ENCODE data around the gene SYNDIG1L.

DNA sequence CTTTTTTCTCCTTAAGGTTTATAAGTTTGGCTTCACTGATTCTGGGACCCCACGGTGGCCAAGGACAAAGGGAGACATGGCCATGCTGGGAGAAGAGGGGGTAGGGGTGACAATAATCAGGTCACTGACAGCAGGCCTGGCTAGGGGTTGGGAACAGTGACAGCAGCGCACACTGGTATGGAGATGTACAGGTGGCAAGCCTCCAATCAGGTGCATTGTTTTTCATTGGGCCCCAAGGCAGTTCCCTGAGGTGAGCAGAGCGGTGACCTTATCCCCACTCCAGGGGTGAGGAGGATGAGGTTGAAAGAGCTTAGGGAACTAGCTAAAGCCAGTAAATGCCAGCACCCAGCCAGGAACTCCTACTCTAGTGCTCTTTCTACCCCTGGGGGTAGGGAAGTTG, 1.4 kb downstream of the SYNDIG1L start:
- TF ChIP-seq MXI1 (IDR thresholded peaks at IDR 0.05; ENCODE audit: low read depth, low read length) (no peak), EP300 (IDR thresholded peaks at IDR 0.05; ENCODE audit: low read length) (no peak), NR2C2 (CRISPR knock-in tag; IDR thresholded peaks at IDR 0.05) (no peak), NR2C2 (tag; IDR thresholded peaks at IDR 0.05) (no peak), TAF15 (IDR thresholded peaks at IDR 0.05; ENCODE audit: low read depth, low read length) (no peak), ZNF318 (IDR thresholded peaks at IDR 0.05; ENCODE audit: borderline replicate concordance in 1 of 2, low read depth in 1 of 2) (no peak), CEBPG (CRISPR knock-in tag; IDR thresholded peaks at IDR 0.05) (no peak), CEBPG (tag; conservative IDR thresholded peaks at IDR 0.05 in 1 of 2, IDR thresholded peaks at IDR 0.05 in 1 of 2) (no peak), FOXP1 (CRISPR knock-in tag; IDR thresholded peaks at IDR 0.05) (no peak), PCBP2 (IDR thresholded peaks at IDR 0.05; ENCODE audit: low read depth, low read length, poor library complexity, severe bottlenecking) (no peak), ZNF407 (IDR thresholded peaks at IDR 0.05; ENCODE audit: low read depth) (no peak), ARHGAP35 (IDR thresholded peaks at IDR 0.05; ENCODE audit: partially characterized antibody) (no peak)
- TF ChIP-seq, protein P1, sequence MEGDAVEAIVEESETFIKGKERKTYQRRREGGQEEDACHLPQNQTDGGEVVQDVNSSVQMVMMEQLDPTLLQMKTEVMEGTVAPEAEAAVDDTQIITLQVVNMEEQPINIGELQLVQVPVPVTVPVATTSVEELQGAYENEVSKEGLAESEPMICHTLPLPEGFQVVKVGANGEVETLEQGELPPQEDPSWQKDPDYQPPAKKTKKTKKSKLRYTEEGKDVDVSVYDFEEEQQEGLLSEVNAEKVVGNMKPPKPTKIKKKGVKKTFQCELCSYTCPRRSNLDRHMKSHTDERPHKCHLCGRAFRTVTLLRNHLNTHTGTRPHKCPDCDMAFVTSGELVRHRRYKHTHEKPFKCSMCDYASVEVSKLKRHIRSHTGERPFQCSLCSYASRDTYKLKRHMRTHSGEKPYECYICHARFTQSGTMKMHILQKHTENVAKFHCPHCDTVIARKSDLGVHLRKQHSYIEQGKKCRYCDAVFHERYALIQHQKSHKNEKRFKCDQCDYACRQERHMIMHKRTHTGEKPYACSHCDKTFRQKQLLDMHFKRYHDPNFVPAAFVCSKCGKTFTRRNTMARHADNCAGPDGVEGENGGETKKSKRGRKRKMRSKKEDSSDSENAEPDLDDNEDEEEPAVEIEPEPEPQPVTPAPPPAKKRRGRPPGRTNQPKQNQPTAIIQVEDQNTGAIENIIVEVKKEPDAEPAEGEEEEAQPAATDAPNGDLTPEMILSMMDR (IDR thresholded peaks at IDR 0.05 in 2 of 3, conservative IDR thresholded peaks at IDR 0.05 in 1 of 3; ENCODE audit: insufficient read depth in 2 of 3, low read depth in 1 of 3, low read length in 3 of 3), result no peak
- TF ChIP-seq, protein P2, sequence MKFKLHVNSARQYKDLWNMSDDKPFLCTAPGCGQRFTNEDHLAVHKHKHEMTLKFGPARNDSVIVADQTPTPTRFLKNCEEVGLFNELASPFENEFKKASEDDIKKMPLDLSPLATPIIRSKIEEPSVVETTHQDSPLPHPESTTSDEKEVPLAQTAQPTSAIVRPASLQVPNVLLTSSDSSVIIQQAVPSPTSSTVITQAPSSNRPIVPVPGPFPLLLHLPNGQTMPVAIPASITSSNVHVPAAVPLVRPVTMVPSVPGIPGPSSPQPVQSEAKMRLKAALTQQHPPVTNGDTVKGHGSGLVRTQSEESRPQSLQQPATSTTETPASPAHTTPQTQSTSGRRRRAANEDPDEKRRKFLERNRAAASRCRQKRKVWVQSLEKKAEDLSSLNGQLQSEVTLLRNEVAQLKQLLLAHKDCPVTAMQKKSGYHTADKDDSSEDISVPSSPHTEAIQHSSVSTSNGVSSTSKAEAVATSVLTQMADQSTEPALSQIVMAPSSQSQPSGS (CRISPR knock-in tag; IDR thresholded peaks at IDR 0.05), result no peak

All from K562 (cell line).